IPS DF 6.9 (cell line): Measurements from ENCODE around the gene UCKL1.
"Not testable (repeated sequence)": the region's sequence is repeated elsewhere in the genome, so short reads cannot be mapped to it uniquely, and the experiment has no call there.

Source experiments
- DNase-seq: peaks from one replicate; pipeline ENCODE4 v3.0.0-alpha.2; 2013; ENCODE audit warnings: low read depth, low spot score
- H3K27ac ChIP-seq: one replicate; pipeline ENCODE4 v1.5.1; 2013; ENCODE audit warnings: low read length, control low read depth
- H3K27me3 ChIP-seq: 2 replicates; pipeline ENCODE4 v1.6.1; 2013; ENCODE audit warnings: mild to moderate bottlenecking, low read length; ENCODE audit not compliant: control insufficient read depth, insufficient read depth
- H3K36me3 ChIP-seq: 2 replicates; pipeline ENCODE4 v1.6.1; 2013; ENCODE audit warnings: low read length; ENCODE audit not compliant: control insufficient read depth, insufficient read depth
- H3K4me1 ChIP-seq: 2 replicates; pipeline ENCODE4 v1.6.1; 2013; ENCODE audit warnings: low read length; ENCODE audit not compliant: control insufficient read depth, insufficient read depth
- H3K4me3 ChIP-seq: 2 replicates; pipeline ENCODE4 v1.5.1; 2013; ENCODE audit warnings: mild to moderate bottlenecking, low read length
- H3K9me3 ChIP-seq: 2 replicates; pipeline ENCODE4 v1.6.1; 2013; ENCODE audit warnings: low read length, inconsistent platforms; ENCODE audit not compliant: control insufficient read depth, insufficient read depth
- WGBS: extraction: QIAGEN DNeasy Blood & Tissue Kit; methylation state at CpG from one replicate; pipeline ENCODE4 v1.1.7; 2013; ENCODE audit warnings: mixed read lengths, missing lambda C conversion rate; ENCODE audit not compliant: insufficient read length, insufficient coverage; 5-methylcytosine and 5-hydroxymethylcytosine counted together

Gene UCKL1

DNA sequence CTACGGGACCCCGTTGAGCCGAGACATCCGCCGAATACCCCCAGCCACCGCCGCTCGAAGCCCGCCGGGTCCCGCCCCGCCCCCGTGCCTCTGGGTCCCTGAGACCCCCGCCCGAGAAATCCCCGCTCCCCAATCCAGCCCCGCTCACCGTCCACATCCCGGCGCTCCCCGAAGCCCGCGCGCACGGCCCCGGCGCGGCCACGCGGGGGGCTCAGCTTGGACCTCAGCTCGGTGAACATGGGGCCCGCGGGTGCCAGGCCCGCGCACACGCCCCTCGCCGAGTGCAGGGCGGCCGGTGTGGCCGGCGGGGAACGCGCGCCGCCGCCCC is 23.0 kb upstream of the UCKL1 start:
- Histone ChIP-seq H3K27ac (no peak overlapping the region), H3K9me3 (no peaks in the 10 kb centered on the region), H3K4me3 (peak overlapping the region; percentile 76), H3K27me3 (no peaks in the 10 kb centered on the region), H3K4me1 (peaks cover 5% of the 10 kb centered on the region; the same call in 1 of the 2 replicates), H3K36me3 (no peaks in the 10 kb centered on the region)
- no peak for DNase-seq
- WGBS = no CpG with 5 or more reads among the region's 47 CpGs

DNA sequence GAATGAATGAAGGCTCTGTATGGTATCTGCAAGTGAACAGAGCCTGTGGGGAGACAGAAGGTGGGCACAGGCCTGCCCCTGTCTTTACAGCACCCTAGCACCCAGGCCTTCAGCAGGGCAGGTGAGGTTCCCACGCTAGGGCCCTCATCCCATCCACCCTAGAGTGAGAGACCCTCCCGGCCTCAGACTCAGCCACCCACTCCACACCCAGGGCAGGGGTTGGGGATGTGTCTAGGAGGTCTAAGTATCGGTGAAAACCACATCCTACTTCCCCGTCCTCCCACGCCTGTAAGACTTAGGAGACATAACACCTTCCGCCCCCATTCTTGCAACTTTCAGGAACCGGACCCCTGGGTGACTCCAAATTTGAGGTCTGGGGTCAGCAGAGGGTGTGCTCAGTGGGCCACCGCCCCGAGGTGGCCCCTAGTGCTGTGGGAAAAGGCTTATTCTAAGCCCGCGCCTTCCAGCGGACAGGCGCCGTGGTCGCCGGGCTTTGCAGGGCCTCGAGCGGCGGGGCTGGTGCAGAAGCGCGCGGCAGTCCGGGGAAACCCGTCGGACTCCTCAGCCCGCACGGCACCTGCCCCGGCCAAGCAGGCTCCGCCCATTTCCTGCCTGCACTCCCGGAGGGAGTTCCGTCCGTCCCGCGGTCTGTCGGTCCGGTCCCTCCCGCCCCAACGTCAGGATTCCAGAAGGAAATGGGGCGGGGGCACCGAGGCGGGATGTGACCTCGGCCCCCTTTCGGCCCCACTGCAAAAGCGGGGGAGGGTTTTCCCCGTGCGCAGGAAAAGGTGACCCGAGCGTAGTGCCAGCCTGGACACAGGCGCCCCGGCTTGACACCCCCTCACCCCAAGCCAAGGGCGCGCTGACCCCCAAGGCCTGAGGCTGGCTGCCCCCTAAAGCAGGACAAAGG is 22.4 kb upstream of the UCKL1 start:
- H3K4me3 ChIP-seq = peak overlapping the region; percentile 76
- H3K9me3 ChIP-seq = no peaks in the 10 kb centered on the region
- H3K36me3 ChIP-seq = no peaks in the 10 kb centered on the region
- no CpG with 5 or more reads among the region's 52 CpGs for WGBS
- no peak for DNase-seq
- no peak overlapping the region for H3K27ac ChIP-seq
- no peaks in the 10 kb centered on the region for H3K27me3 ChIP-seq
- peaks cover 5% of the 10 kb centered on the region; the same call in 1 of the 2 replicates for H3K4me1 ChIP-seq

DNA sequence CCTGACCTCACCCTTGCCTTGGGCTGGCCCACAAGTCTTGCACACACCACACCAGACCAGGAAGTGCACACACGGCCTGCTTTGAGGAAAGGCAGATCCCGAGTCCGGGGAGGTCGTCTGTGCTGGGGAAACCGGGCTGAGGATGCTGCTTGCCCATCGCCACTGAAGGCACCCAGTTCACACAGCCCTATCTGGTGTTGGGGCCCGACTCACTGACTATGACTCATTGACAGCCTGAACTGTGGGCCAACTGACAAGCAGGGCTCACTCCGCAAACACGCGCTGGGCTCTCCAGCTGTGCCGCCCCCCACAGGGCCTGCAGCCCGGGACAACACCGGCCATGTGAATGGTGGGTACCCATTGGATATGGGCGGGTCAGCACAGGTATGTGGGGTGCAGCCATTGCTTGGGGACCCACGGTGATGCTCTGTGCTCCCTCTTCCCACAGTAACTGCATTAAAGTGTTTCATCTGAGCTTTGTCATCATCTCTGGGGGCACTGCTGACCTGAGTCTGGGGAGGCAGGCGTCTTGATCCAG is 21.6 kb upstream of the UCKL1 start:
- no peaks in the 10 kb centered on the region for H3K9me3 ChIP-seq
- H3K27ac ChIP-seq = no peak overlapping the region
- WGBS = no CpG with 5 or more reads among the region's 16 CpGs
- no peaks in the 10 kb centered on the region for H3K27me3 ChIP-seq
- H3K4me1 ChIP-seq = peaks cover 5% of the 10 kb centered on the region; the same call in 1 of the 2 replicates
- H3K4me3 ChIP-seq = no peak overlapping the region
- H3K36me3 ChIP-seq = no peaks in the 10 kb centered on the region
- no peak for DNase-seq

DNA sequence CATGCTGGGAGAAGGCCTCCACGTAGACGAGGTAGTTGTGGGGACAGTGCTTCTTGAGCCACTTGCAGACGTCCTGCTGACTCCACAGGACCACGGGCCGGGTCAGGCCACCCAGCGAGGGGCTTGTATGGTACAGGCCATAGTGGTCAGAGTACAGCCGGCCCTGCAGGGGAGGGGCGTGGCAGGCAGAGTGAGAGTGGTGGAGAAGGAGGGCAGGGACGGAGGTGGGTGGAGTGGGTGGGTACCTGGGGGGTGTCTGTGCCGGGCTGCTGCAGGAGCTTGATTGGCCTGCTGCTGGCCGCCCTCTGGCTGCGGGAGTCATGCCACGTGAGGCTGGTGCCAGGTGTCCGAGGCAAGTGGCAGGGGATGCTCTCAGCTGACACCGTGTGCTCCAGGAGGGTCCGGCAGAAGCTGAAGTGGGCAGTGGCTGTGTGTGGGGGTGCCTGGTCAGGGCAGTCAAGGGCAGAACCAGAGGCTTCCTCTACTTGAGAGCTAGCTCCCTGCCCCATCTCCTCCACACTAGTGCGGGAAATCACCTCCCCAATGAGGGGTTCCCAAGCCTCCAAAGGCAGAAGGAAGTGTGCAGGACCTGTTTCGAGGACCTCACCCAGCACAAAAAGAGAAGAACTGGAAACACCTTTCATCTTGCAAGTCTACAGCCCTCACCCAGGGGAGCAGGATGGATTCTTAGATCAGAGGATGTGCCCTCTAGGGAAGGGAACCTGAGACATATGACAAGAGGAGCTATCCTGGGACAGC is 20.9 kb upstream of the UCKL1 start:
- DNase-seq = no peak
- Histone ChIP-seq H3K36me3 (no peaks in the 10 kb centered on the region), H3K27me3 (no peaks in the 10 kb centered on the region), H3K4me3 (no peak overlapping the region), H3K4me1 (peaks cover 5% of the 10 kb centered on the region; the same call in 1 of the 2 replicates), H3K9me3 (no peaks in the 10 kb centered on the region), H3K27ac (no peak overlapping the region)
- WGBS = no CpG with 5 or more reads among the region's 18 CpGs

DNA sequence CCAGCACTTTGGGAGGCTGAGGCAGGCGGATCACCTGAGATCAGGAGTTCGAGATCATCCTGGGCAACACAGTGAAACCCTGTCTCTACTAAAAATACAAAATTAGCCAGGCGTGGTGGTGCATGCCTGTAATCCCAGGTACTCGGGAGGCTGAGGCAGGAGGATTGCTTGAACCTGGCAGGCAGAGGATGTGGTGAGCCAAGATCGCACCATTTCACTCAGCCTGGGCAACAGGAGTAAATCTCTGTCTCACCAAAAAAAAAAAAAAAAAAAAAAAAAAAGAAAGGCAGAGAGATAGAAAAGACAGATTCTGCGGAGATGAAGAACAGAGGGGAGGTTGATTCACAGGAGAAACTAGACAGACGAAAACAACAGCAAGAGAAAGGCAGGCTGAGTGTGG is 20.3 kb upstream of the UCKL1 start:
- H3K4me1 ChIP-seq, H3K27ac ChIP-seq, H3K4me3 ChIP-seq, H3K27me3 ChIP-seq, H3K9me3 ChIP-seq, H3K36me3 ChIP-seq, DNase-seq: not testable (repeated sequence)
- no CpG with 5 or more reads among the region's 7 CpGs for WGBS

DNA sequence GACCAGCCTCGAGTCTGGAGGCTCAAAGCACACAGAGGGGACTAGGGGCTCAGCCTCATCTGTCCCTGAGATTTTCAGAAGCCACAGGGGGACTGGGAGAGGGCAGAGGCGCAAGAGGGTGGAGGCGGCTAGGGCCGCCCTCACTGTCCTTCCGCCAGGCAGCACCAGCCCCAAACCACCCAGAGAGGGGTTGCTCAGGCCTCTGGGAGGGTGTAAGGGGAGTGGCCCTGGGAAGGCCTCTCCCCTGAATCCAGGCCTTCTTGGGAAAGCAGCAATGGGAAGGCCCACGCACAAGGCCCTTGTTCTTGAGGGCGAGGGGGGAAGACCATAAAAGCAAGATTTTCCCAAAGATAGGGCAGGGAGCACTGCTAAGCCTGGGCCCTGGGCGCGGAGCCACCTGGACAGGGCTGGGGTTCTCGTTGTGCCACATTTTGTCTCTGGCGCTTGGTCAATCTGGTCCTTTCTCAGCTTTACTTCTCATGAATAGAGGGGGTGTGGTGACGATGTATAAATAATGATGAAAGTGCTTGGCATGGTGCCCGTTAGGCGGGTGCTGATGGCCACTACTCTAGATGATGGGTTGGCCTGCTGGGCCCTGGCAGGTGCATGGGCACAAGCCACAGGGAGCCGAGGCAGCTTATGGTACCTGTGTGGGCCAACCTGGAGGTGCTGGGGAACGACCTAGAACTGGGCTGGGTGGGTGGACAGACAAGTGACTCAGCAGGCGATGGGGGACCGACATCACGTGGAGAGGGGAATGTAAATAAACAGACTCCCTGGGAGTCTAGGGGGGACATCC is 18.4 kb upstream of the UCKL1 start:
- DNase-seq = no peak
- H3K36me3 ChIP-seq = no peaks in the 10 kb centered on the region
- peaks cover 2% of the 10 kb centered on the region; the same call in 1 of the 2 replicates for H3K4me1 ChIP-seq
- H3K4me3 ChIP-seq = no peak overlapping the region
- H3K9me3 ChIP-seq = no peaks in the 10 kb centered on the region
- no peaks in the 10 kb centered on the region for H3K27me3 ChIP-seq
- H3K27ac ChIP-seq = no peak overlapping the region
- no CpG with 5 or more reads among the region's 19 CpGs for WGBS

DNA sequence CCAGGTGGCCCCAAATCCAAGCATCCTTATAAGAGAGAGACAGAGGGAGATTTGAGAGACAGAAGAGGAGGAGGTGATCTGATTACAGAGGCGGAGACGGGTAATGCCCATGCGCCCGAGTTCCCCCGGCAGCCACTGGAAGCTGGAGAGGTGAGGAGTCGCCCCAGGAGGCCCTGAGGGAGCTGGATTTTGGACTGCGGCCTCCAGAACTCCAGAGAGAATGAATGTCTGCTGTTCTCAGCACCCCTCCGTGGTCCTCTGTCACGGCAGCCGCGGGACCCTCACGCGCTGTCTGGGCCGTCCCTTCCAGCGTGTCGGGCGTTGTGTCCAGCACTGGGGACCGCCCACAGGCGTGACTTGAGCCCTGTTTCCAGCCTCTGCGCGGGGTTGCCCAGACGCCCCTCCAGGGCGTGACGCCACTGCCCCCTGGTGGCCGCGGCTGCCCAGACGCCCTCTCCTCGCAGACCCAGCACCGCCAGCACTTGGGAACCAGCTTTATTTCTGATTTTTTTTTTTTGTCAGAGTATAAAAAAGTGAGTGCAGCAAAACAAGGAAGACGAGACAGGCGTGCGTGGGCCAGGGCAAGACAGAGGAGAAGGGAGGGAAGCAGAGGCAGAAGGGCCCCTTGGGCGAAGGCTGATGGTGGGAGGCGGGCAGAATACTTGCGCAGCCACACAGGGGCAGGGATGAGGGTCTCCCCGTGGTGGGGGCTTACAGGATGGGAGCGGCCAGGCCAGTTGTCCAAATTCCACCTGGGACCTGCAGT is 17.6 kb upstream of the UCKL1 start:
- H3K4me3 ChIP-seq = peak overlapping the region; percentile 36; the same call in 1 of the 2 replicates
- no peak for DNase-seq
- peaks cover 2% of the 10 kb centered on the region; the same call in 1 of the 2 replicates for H3K4me1 ChIP-seq
- no peaks in the 10 kb centered on the region for H3K9me3 ChIP-seq
- no peaks in the 10 kb centered on the region for H3K27me3 ChIP-seq
- H3K36me3 ChIP-seq = no peaks in the 10 kb centered on the region
- WGBS = no CpG with 5 or more reads among the region's 37 CpGs
- H3K27ac ChIP-seq = no peak overlapping the region

DNA sequence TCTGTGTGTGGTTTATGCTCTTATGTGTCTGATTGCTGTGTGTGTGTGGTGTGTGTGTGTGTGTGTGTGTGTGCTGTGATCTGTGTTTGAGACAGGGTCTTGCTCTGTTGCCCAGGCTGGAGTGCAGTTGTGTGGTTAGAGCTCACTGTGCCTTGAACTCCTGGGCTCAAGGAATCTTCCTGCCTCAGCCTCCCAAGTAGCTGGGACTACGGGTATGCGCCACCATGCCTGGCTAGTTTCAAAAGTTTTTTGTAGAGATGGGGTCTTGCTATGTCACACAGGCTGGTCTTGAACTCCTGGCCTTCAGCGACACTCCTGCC is 16.9 kb upstream of the UCKL1 start:
- no peak overlapping the region for H3K4me3 ChIP-seq
- no peak overlapping the region for H3K27ac ChIP-seq
- H3K4me1 ChIP-seq = peaks cover 2% of the 10 kb centered on the region; the same call in 1 of the 2 replicates
- WGBS = no CpG with 5 or more reads among the region's 3 CpGs
- DNase-seq = no peak
- H3K36me3 ChIP-seq = peaks cover 2% of the 10 kb centered on the region
- H3K27me3 ChIP-seq = no peaks in the 10 kb centered on the region
- H3K9me3 ChIP-seq = peaks cover 2% of the 10 kb centered on the region

DNA sequence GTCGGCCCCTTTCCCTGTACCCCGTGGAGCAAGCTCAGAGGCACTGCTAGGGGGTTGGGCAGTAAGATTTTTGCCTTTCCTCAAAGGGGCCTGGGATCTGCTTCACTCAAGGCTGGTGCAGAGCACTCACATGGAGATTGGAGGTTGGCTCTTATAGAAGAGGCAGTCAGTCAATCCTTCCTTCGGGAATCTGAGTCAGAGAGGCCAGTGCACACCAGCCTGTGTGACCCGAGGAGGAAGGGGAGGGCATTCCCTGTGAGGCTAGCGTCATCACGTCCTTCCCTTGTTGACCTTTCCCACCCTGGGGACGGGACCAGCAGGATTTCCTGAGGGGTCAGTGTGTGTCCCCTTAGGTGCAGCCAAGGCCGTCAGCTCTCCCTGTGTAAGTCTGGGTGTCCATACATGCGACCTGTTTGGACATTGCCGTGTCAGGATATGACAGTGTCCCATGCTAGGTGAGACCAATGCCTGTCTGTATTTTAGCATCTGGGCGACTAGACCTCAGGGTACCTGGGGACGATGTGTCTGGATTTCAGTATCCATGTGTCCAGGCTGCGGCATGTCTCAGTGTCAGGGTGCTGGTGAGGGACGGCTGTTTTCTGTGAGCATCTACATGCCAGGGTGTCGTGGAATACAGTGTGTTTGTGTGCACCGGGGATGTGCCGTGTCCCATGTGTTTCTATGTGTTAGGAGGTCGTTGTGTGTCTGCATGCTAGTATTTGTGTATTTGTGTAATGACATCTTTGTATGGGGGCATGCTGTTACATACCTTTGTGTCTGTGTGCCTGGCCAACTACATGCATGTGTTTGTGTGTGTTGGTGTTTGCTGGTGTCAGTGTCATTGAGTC is 16.3 kb upstream of the UCKL1 start:
- Histone ChIP-seq H3K9me3 (peaks cover 8% of the 10 kb centered on the region), H3K27ac (no peak overlapping the region), H3K4me3 (no peak overlapping the region), H3K27me3 (no peaks in the 10 kb centered on the region), H3K4me1 (peaks cover 2% of the 10 kb centered on the region; the same call in 1 of the 2 replicates), H3K36me3 (peaks cover 8% of the 10 kb centered on the region)
- DNase-seq = no peak
- WGBS = no CpG with 5 or more reads among the region's 18 CpGs
